CD14-positive monocyte (primary cell): ENCODE data around the gene SLC27A4. TPM values are rescaled to one million over a fixed set of nuclear protein-coding genes. Genes with fewer than 3 reads are reported as not detected.

Experiments
- DNase-seq, 3 donors: peaks; one replicate each; pipeline ENCODE4 v3.0.0-alpha.2; 2011 to 2022
- H2AFZ ChIP-seq: 2 replicates; pipeline ENCODE4 v1.6.0; 2012; ENCODE audit warnings: mild to moderate bottlenecking, low read depth, low read length, inconsistent platforms; ENCODE audit not compliant: insufficient read depth, poor library complexity, severe bottlenecking
- H3K27ac ChIP-seq, 2 donors: 1 replicate in 1 of 2; 2 replicates in 1 of 2; pipeline ENCODE4 v1.5.1; 2012 to 2013; ENCODE audit warnings: low read length in 2 of 2, control low read depth in 1 of 2, inconsistent platforms in 1 of 2, low read depth in 1 of 2, mild to moderate bottlenecking in 1 of 2
- H3K27me3 ChIP-seq, 2 donors: one replicate each; pipeline versions ENCODE4 v1.6.0 to v1.6.1; 2011 to 2013; ENCODE audit warnings: low read length in 2 of 2; ENCODE audit not compliant: control insufficient read depth in 2 of 2, insufficient read depth in 2 of 2
- H3K36me3 ChIP-seq, 2 donors: replicated peaks in 1 of 2; 1 replicate in 1 of 2; 2 replicates in 1 of 2; pipeline versions ENCODE4 v1.5.1 to v1.6.1; 2012 to 2013; ENCODE audit warnings: low read length in 2 of 2, control low read depth in 1 of 2, inconsistent platforms in 1 of 2, mild to moderate bottlenecking in 1 of 2; ENCODE audit not compliant: insufficient read depth in 2 of 2, control insufficient read depth in 1 of 2
- H3K4me1 ChIP-seq, 2 donors: 1 replicate in 1 of 2; 2 replicates in 1 of 2; pipeline versions ENCODE4 v1.5.1 to v1.6.1; 2012 to 2013; ENCODE audit warnings: low read length in 2 of 2, control low read depth in 1 of 2, inconsistent platforms in 1 of 2, mild to moderate bottlenecking in 1 of 2, moderate library complexity in 1 of 2; ENCODE audit not compliant: insufficient read depth in 2 of 2, control insufficient read depth in 1 of 2
- H3K4me2 ChIP-seq: replicated peaks from 2 replicates; pipeline ENCODE3; 2012; ENCODE audit warnings: low read length, moderate library complexity, mild to moderate bottlenecking; ENCODE audit not compliant: poor library complexity, severe bottlenecking; ENCODE audit errors: extremely low read depth
- H3K4me3 ChIP-seq, 3 experiments: fragments of 200-600 bp in 1 of 3; sonication (generic) in 1 of 3; replicated peaks in 1 of 3; 1 replicate in 2 of 3; 2 replicates in 1 of 3; pipeline ENCODE4 v1.5.1; 2011 to 2013; ENCODE audit warnings: low read length in 3 of 3, mild to moderate bottlenecking in 3 of 3, control low read depth in 2 of 3, low read depth in 2 of 3, inconsistent platforms in 1 of 3, moderate library complexity in 1 of 3
- H3K79me2 ChIP-seq: 2 replicates; pipeline ENCODE4 v1.6.0; 2012; ENCODE audit warnings: mild to moderate bottlenecking, control low read depth, inconsistent platforms, low read length, moderate library complexity; ENCODE audit not compliant: insufficient read depth
- H3K9ac ChIP-seq: 2 replicates; pipeline ENCODE4 v1.6.0; 2017; ENCODE audit warnings: low read length, mild to moderate bottlenecking; ENCODE audit not compliant: insufficient read depth, poor library complexity, severe bottlenecking
- H3K9me3 ChIP-seq, 2 donors: replicated peaks in 1 of 2; 1 replicate in 1 of 2; 2 replicates in 1 of 2; pipeline versions ENCODE4 v1.5.1 to v1.6.1; 2012 to 2013; ENCODE audit warnings: low read length in 2 of 2, control low read depth in 1 of 2; ENCODE audit not compliant: control insufficient read depth in 1 of 2, insufficient read depth in 1 of 2
- H4K20me1 ChIP-seq: 2 replicates; pipeline ENCODE4 v1.6.0; 2012; ENCODE audit warnings: mild to moderate bottlenecking, low read length, control low read depth, moderate library complexity; ENCODE audit not compliant: insufficient read depth
- H3K27ac Mint-ChIP-seq, 7 donors: one replicate each; pipeline ENCODE4 v1.8.0; 2020; ENCODE audit warnings: mild to moderate bottlenecking in 7 of 7, mixed read lengths in 7 of 7, moderate library complexity in 6 of 7, inconsistent platforms in 2 of 7
- H3K27me3 Mint-ChIP-seq, 3 donors: one replicate each; pipeline ENCODE4 v1.8.0; 2021 to 2022; ENCODE audit warnings: low read depth in 3 of 3, mild to moderate bottlenecking in 3 of 3, mixed read lengths in 3 of 3, moderate library complexity in 3 of 3, inconsistent platforms in 1 of 3
- H3K36me3 Mint-ChIP-seq, 2 donors: one replicate each; pipeline ENCODE4 v1.8.0; 2020; ENCODE audit warnings: mixed read lengths in 2 of 2, inconsistent platforms in 1 of 2, mild to moderate bottlenecking in 1 of 2
- H3K4me1 Mint-ChIP-seq: one replicate; pipeline ENCODE4 v1.8.0; 2020; ENCODE audit warnings: mild to moderate bottlenecking, mixed read lengths
- H3K4me3 Mint-ChIP-seq, 2 donors: one replicate each; pipeline ENCODE4 v1.8.0; 2020; ENCODE audit warnings: mild to moderate bottlenecking in 2 of 2, mixed read lengths in 2 of 2, moderate library complexity in 1 of 2
- H3K9me3 Mint-ChIP-seq, 7 donors: one replicate each; pipeline ENCODE4 v1.8.0; 2020 to 2022; ENCODE audit warnings: mixed read lengths in 7 of 7, mild to moderate bottlenecking in 6 of 7, moderate library complexity in 6 of 7, inconsistent platforms in 2 of 7
- CTCF ChIP-seq: fragments of 200-600 bp; IDR thresholded peaks from one replicate; pipeline ENCODE4 v1.8.0; 2022; ENCODE audit warnings: antibody characterized with exemption, mild to moderate bottlenecking
- WGBS: methylation state at CpG from one replicate; pipeline ENCODE4 v1.1.5; 2013; ENCODE audit warnings: missing lambda C conversion rate; ENCODE audit not compliant: insufficient coverage; 5-methylcytosine and 5-hydroxymethylcytosine counted together
- intact Hi-C, 2 donors: fragments of 100-400 bp; cut with micrococcal nuclease; formaldehyde crosslinking; loops; one replicate each; pipeline versions ENCODE4 v1.15.0 to v1.15.1; 2023
- polyA plus RNA-seq, 3 donors: library from polyadenylated mRNA; depleted of rRNA in 1 of 3; unstranded in 2 of 3; stranded (reverse) in 1 of 3; fragments of 300-500 nt in 2 of 3; fragments of >200 nt in 1 of 3; fragmentation: Illumina TruSeq in 2 of 3; gene quantifications; 1 replicate in 2 of 3; 2 replicates in 1 of 3; pipeline ENCODE4 v1.2.3, GENCODE V29; 2012 to 2021

SLC27A4 gene
- polyA plus RNA-seq, 3 donors: 6.8 to 8.9 (median 6.8) TPM

- H2AFZ ChIP-seq: no peak overlapping the region
- no peak overlapping the region for H3K27ac Mint-ChIP-seq
- H3K79me2 ChIP-seq: peaks cover 30% of the 10 kb centered on the region
- H3K4me3 Mint-ChIP-seq: no peak overlapping the region
- peaks cover 24 to 28% of the 10 kb centered on the region in 2 donors for H3K36me3 Mint-ChIP-seq
- H3K36me3 ChIP-seq: peaks cover 8 to 30% of the 10 kb centered on the region in 2 donors
- no peak overlapping the region for H3K4me2 ChIP-seq
- peaks cover 20 to 23% of the 10 kb centered on the region in 2 donors for H3K4me1 ChIP-seq
- H3K27me3 ChIP-seq: no peaks in the 10 kb centered on the region
- peaks cover 14% of the 10 kb centered on the region for H3K4me1 Mint-ChIP-seq
- no peaks in the 10 kb centered on the region for H3K9me3 Mint-ChIP-seq
- H3K27me3 Mint-ChIP-seq: peaks cover 0 to 3% (median 1%) of the 10 kb centered on the region in 3 donors
- no peak for TF ChIP-seq CTCF
- no peak overlapping the region for H3K27ac ChIP-seq
- intact Hi-C loops: loop anchor here (5.0 to 10.0 kb wide), 3 partner anchors 47 to 133 kb away; partner anchors contain the start of genes GOLGA2 (in 2 of the 2), SWI5 (in 2 of the 2), ODF2 (in 1 of the 2) and URM1 (in 1 of the 2)
- no CpG with 5 or more reads among the region's 1 CpG for WGBS
- H4K20me1 ChIP-seq: no peaks in the 10 kb centered on the region
- no peak overlapping the region for H3K9ac ChIP-seq
- no peak overlapping the region for H3K4me3 ChIP-seq
- DNase-seq: no peak
- no peaks in the 10 kb centered on the region for H3K9me3 ChIP-seq
These were observed 15.9 kb upstream of the SLC27A4 start for GRCh38 chr9:128324401-128324800.

DNA sequence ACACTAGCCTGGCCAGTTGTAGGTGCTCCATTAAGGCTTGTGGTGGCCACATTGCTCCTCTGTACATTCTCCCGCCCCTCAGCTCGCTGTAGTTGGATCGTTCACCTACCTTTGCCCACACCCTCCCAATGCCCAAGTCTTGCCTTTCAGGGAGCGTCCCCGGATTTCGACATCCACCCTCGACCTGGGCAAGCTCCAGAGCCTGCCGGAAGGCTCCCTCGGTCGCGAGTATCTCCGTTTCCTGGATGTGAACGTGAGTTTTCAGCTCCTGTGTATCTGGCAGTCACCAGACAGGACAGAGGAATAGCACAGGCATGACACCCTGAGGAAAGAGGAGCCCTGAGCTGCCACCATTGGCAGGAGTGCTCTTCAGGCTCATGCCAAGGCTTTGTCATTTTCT is 14.7 kb upstream of the SLC27A4 start:
- H3K36me3 ChIP-seq: peaks cover 8 to 30% of the 10 kb centered on the region in 2 donors
- intact Hi-C loops: loop anchor here in 1 of 2 donors (10.0 kb wide), 1 partner anchor 49 kb away; the partner anchor contains the start of gene URM1
- H3K79me2 ChIP-seq: peaks cover 30% of the 10 kb centered on the region
- no peak for TF ChIP-seq CTCF
- no peak overlapping the region for H2AFZ ChIP-seq
- H3K4me3 Mint-ChIP-seq: no peak overlapping the region
- peaks cover 14% of the 10 kb centered on the region for H3K4me1 Mint-ChIP-seq
- H3K4me3 ChIP-seq: no peak overlapping the region
- DNase-seq: no peak
- no peaks in the 10 kb centered on the region for H3K9me3 Mint-ChIP-seq
- peaks cover 24 to 28% of the 10 kb centered on the region in 2 donors for H3K36me3 Mint-ChIP-seq
- no peaks in the 10 kb centered on the region for H3K27me3 ChIP-seq
- peaks cover 0 to 3% (median 1%) of the 10 kb centered on the region in 3 donors for H3K27me3 Mint-ChIP-seq
- H4K20me1 ChIP-seq: no peaks in the 10 kb centered on the region
- no peak overlapping the region for H3K27ac ChIP-seq
- H3K9me3 ChIP-seq: no peaks in the 10 kb centered on the region
- H3K27ac Mint-ChIP-seq: peak overlapping the region in 1 of 7 donors; percentile 45
- H3K4me1 ChIP-seq: peaks cover 20 to 23% of the 10 kb centered on the region in 2 donors
- no peak overlapping the region for H3K4me2 ChIP-seq
- no peak overlapping the region for H3K9ac ChIP-seq
- 87% methylated on average over 13 of the region's 13 CpGs for WGBS
